SK-N-SH (cell line): ENCODE data around the gene CIROP. TPM values are rescaled to one million over a fixed set of nuclear protein-coding genes. Genes with fewer than 3 reads are reported as not detected.

Source experiments
- CTCF ChIA-PET: fragments of 300-600, 350-600 bp; formaldehyde crosslinking; extraction: SDS; loops from one replicate; lab custom pipeline; 2021; lab: Yijun Ruan, JAX
- POLR2A ChIA-PET: fragments of 350-600 bp; sonication (Branson Sonifier 250); formaldehyde crosslinking; extraction: SDS; loops from one replicate; lab custom pipeline; 2020; ENCODE audit warnings: antibody characterized with exemption, inconsistent platforms; lab: Yijun Ruan, JAX
- DNase-seq: peaks from one replicate; pipeline ENCODE4 v3.0.0; 2012
- H2AFZ ChIP-seq: fragments of 200-600 bp; sonication (generic); 2 replicates; pipeline ENCODE4 v1.8.1; 2016; ENCODE audit warnings: antibody characterized with exemption, mild to moderate bottlenecking, low read depth
- H3F3A ChIP-seq: fragments of 200-600 bp; sonication (generic); replicated peaks from 2 replicates; pipeline ENCODE3; 2016; ENCODE audit warnings: antibody characterized with exemption, mild to moderate bottlenecking; ENCODE audit not compliant: insufficient read depth
- H3K27ac ChIP-seq, 2 experiments: fragments of 200-500 bp in 1 of 2; fragments of 200-600 bp in 1 of 2; sonication (Bioruptor generic) in 1 of 2; sonication (generic), shearing (Covaris generic) in 1 of 2; 2 replicates each; pipeline versions ENCODE4 v1.5.1 to v1.6.1; 2014 to 2016; ENCODE audit warnings: low read depth in 2 of 2, inconsistent platforms in 1 of 2, low read length in 1 of 2, mild to moderate bottlenecking in 1 of 2, mixed read lengths in 1 of 2
- H3K27me3 ChIP-seq: fragments of 200-600 bp; sonication (generic), shearing (Covaris generic); 2 replicates; pipeline ENCODE4 v1.6.1; 2016; ENCODE audit warnings: mixed run types; ENCODE audit not compliant: insufficient read depth
- H3K36me3 ChIP-seq, 2 experiments: fragments of 200-500 bp in 1 of 2; fragments of 200-600 bp in 1 of 2; sonication (Bioruptor generic) in 1 of 2; sonication (generic) in 1 of 2; replicated peaks in 1 of 2; 2 replicates each; pipeline versions ENCODE3 to v1.5.1; 2014 to 2016; ENCODE audit warnings: low read length in 1 of 2, mild to moderate bottlenecking in 1 of 2; ENCODE audit not compliant: insufficient read depth in 2 of 2, control insufficient read depth in 1 of 2
- H3K4me1 ChIP-seq, 2 experiments: fragments of 200-500 bp in 1 of 2; fragments of 200-600 bp in 1 of 2; sonication (Bioruptor generic) in 1 of 2; sonication (generic), shearing (Covaris generic) in 1 of 2; 2 replicates each; pipeline versions ENCODE4 v1.5.1 to v1.6.1; 2014 to 2016; ENCODE audit warnings: low read depth in 1 of 2, low read length in 1 of 2, mixed run types in 1 of 2; ENCODE audit not compliant: insufficient read depth in 2 of 2, control insufficient read depth in 1 of 2
- H3K4me2 ChIP-seq: fragments of 200-600 bp; sonication (generic), shearing (Covaris generic); 2 replicates; pipeline ENCODE4 v1.6.1; 2017; ENCODE audit warnings: mixed run types
- H3K4me3 ChIP-seq, 2 experiments: fragments of 200-500 bp in 1 of 2; fragments of 200-600 bp in 1 of 2; sonication (Bioruptor generic) in 1 of 2; sonication (generic), shearing (Covaris generic) in 1 of 2; 2 replicates each; pipeline versions ENCODE4 v1.5.1 to v1.8.1; 2014 to 2016; ENCODE audit warnings: low read depth in 2 of 2, inconsistent platforms in 1 of 2, low read length in 1 of 2, mild to moderate bottlenecking in 1 of 2, mixed read lengths in 1 of 2, moderate library complexity in 1 of 2
- H3K79me2 ChIP-seq: fragments of 200-600 bp; sonication (generic); 2 replicates; pipeline ENCODE4 v1.8.1; 2017; ENCODE audit warnings: mild to moderate bottlenecking; ENCODE audit not compliant: insufficient read depth
- H3K9ac ChIP-seq: fragments of 200-600 bp; sonication (generic); 2 replicates; pipeline ENCODE4 v1.6.1; 2017; ENCODE audit warnings: mixed run types
- H3K9me2 ChIP-seq: fragments of 200-600 bp; sonication (generic); 2 replicates; pipeline ENCODE4 v1.6.1; 2017; ENCODE audit warnings: mixed run types
- H3K9me3 ChIP-seq: fragments of 200-600 bp; sonication (generic); 2 replicates; pipeline ENCODE4 v1.6.1; 2017; ENCODE audit warnings: mixed run types, mild to moderate bottlenecking, moderate library complexity
- H4K20me1 ChIP-seq: fragments of 200-600 bp; sonication (generic); 2 replicates; pipeline ENCODE4 v1.6.1; 2017; ENCODE audit warnings: mild to moderate bottlenecking, mixed run types; ENCODE audit not compliant: insufficient read depth
- CHD2 ChIP-seq: fragments of 150-350 bp; IDR thresholded peaks from 2 replicates; pipeline ENCODE4 v1.6.1; 2018; ENCODE audit warnings: low read length; ENCODE audit not compliant: partially characterized antibody
- CTCF ChIP-seq: fragments of 200-600 bp; sonication (generic); IDR thresholded peaks from 2 replicates; pipeline ENCODE4 v1.6.1; 2017; ENCODE audit warnings: antibody characterized with exemption, mild to moderate bottlenecking, moderate library complexity
- EP300 ChIP-seq, 2 experiments: IDR thresholded peaks; 2 replicates each; pipeline versions ENCODE4 v1.4.0 to v1.6.1; 2012; ENCODE audit warnings: borderline replicate concordance in 1 of 2, low read depth in 1 of 2, low read length in 1 of 2
- FOSL2 ChIP-seq: IDR thresholded peaks from 2 replicates; pipeline ENCODE4 v1.4.0; 2012; ENCODE audit warnings: low read depth, mild to moderate bottlenecking, moderate library complexity, borderline replicate concordance
- FOXM1 ChIP-seq: IDR thresholded peaks from 2 replicates; pipeline ENCODE4 v1.4.0; 2012; ENCODE audit warnings: low read depth, mild to moderate bottlenecking
- IRF3 ChIP-seq: fragments of 150-350 bp; IDR thresholded peaks from 2 replicates; pipeline ENCODE4 v1.6.1; 2016; ENCODE audit warnings: mild to moderate bottlenecking, low read depth, low read length
- MAX ChIP-seq: IDR thresholded peaks from 2 replicates; pipeline ENCODE4 v1.4.0; 2012; ENCODE audit warnings: low read depth
- NFIC ChIP-seq: IDR thresholded peaks from 2 replicates; pipeline ENCODE4 v1.4.0; 2012; ENCODE audit warnings: borderline replicate concordance
- REST ChIP-seq: IDR thresholded peaks from 2 replicates; pipeline ENCODE4 v1.6.1; 2012; ENCODE audit warnings: mild to moderate bottlenecking, low read depth, low read length, moderate library complexity
- TAF1 ChIP-seq: IDR thresholded peaks from 2 replicates; pipeline ENCODE4 v1.6.1; 2012; ENCODE audit warnings: low read depth, mild to moderate bottlenecking, low read length, moderate library complexity, borderline replicate concordance
- TCF12 ChIP-seq: IDR thresholded peaks from 2 replicates; pipeline ENCODE4 v1.4.0; 2012
- TEAD4 ChIP-seq: IDR thresholded peaks from 2 replicates; pipeline ENCODE4 v1.4.0; 2012; ENCODE audit warnings: mild to moderate bottlenecking, borderline replicate concordance; ENCODE audit not compliant: insufficient read depth
- USF2 ChIP-seq: fragments of 150-350 bp; IDR thresholded peaks from 2 replicates; pipeline ENCODE4 v1.6.1; 2017; ENCODE audit warnings: antibody characterized with exemption, low read length, low read depth, borderline replicate concordance
- polyA plus RNA-seq, 3 experiments: library from polyadenylated mRNA; depleted of rRNA; stranded (reverse); fragments of >200 nt; gene quantifications; 2 replicates each; pipeline ENCODE4 v1.2.3, GENCODE V29; 2012

Gene CIROP
- polyA plus RNA-seq, 1 of the 3 experiments (the other 2 are of a cell fraction): not detected

- TF ChIP-seq CTCF: no peak
- no peak for TF ChIP-seq EP300 (IDR thresholded peaks at IDR 0.05; ENCODE audit: borderline replicate concordance in 1 of 2, low read depth in 1 of 2, low read length in 1 of 2)
- no peak for TF ChIP-seq TEAD4
- no peak for TF ChIP-seq TCF12
- TF ChIP-seq CHD2: no peak
These were observed 46.6 kb upstream of the CIROP start (continued) for GRCh38 chr14:23151342-23151741.

- TF ChIP-seq EP300 (IDR thresholded peaks at IDR 0.05; ENCODE audit: borderline replicate concordance in 1 of 2, low read depth in 1 of 2, low read length in 1 of 2): no peak
- TF ChIP-seq NFIC: no peak
- no peak for TF ChIP-seq FOSL2
- TF ChIP-seq IRF3: no peak
- TF ChIP-seq USF2: no peak
- no peak for TF ChIP-seq FOXM1
- no peak for TF ChIP-seq TEAD4
- no peak for TF ChIP-seq MAX
- no peak for TF ChIP-seq TAF1
- TF ChIP-seq REST: no peak
- Histone ChIP-seq H3K4me3 (no peak overlapping the region), H3F3A (no peaks in the 10 kb centered on the region), H3K79me2 (no peaks in the 10 kb centered on the region), H3K4me2 (no peak overlapping the region), H4K20me1 (no peaks in the 10 kb centered on the region), H3K27ac (no peak overlapping the region), H3K36me3 (no peaks in the 10 kb centered on the region), H3K9ac (no peak overlapping the region), H3K4me1 (peaks cover 0 to 13% of the 10 kb centered on the region in 2 experiments; a peak in 3 of 4 replicates), H3K27me3 (peaks cover 9% of the 10 kb centered on the region; the same call in 1 of the 2 replicates), H2AFZ (no peak overlapping the region), H3K9me2 (no peaks in the 10 kb centered on the region), H3K9me3 (no peaks in the 10 kb centered on the region)
- CTCF ChIA-PET: interaction anchor here (0.9 kb wide), 1 partner anchor 14 kb away, joined by 3 read pairs; no protein-coding TSS in a partner anchor
- DNase-seq: no peak
- POLR2A ChIA-PET: no interaction called here
These were observed 45.0 kb upstream of the CIROP start for GRCh38 chr14:23149745-23150144.
